ENCODE measurements around the gene FAM163B.

- TF ChIP-seq CTCF (IDR thresholded peaks at IDR 0.05; ENCODE audit: insufficient read depth, low read length): no peak
- no peak for TF ChIP-seq REST (IDR thresholded peaks at IDR 0.05; ENCODE audit: insufficient replicate concordance, low read depth)
- TF ChIP-seq GABPA (IDR thresholded peaks at IDR 0.05; ENCODE audit: low read depth): no peak
- no peak for TF ChIP-seq POLR2AphosphoS5 (IDR thresholded peaks at IDR 0.05; ENCODE audit: low read depth)
Observed at GRCh38 chr9:133656211-133657119, 47.3 kb upstream of the FAM163B start.
